PC-3 (cell line): ENCODE measurements around the gene ZNF74. TPM values are rescaled to one million over a fixed set of nuclear protein-coding genes. Genes with fewer than 3 reads are reported as not detected.

Source experiments
- ATAC-seq: fragments of 200-7000 bp; cut with Tn5 transposase; 2 replicates; pipeline ENCODE4 v1.9.1; 2020; ENCODE audit warnings: mild to moderate bottlenecking, moderate library complexity
- BruUV-seq: library from RNA; stranded (reverse); fragments of 400-500 nt; replicated peaks from 2 replicates; lab custom pipeline; 2021; lab: Mats Ljungman, UMichigan
- CTCF ChIA-PET: fragments of 300-600 bp; sonication (Branson Sonifier 250); formaldehyde crosslinking; loops from one replicate; lab custom pipeline; 2022; ENCODE audit warnings: antibody characterized with exemption; lab: Charles Lee
- POLR2A ChIA-PET: fragments of 300-600 bp; sonication (Branson Sonifier 250); formaldehyde crosslinking; loops from one replicate; lab custom pipeline; 2022; ENCODE audit warnings: antibody characterized with exemption; ENCODE audit not compliant: unreplicated experiment; lab: Charles Lee
- DNase-seq: peaks from one replicate; pipeline ENCODE4 v3.0.0-alpha.2; 2015
- H2AFZ ChIP-seq: fragments of 300-600 bp; sonication (generic); 2 replicates; pipeline ENCODE4 v1.6.0; 2016; ENCODE audit warnings: antibody characterized with exemption, low read length
- H3F3A ChIP-seq: fragments of 300-600 bp; sonication (generic); one replicate; pipeline ENCODE4 v1.6.0; 2017; ENCODE audit warnings: antibody characterized with exemption, low read length, control low read depth, mild to moderate bottlenecking; ENCODE audit not compliant: unreplicated experiment
- H3K27ac ChIP-seq: fragments of 300-600 bp; sonication (generic); 2 replicates; pipeline ENCODE4 v1.5.1; 2016; ENCODE audit warnings: mild to moderate bottlenecking, low read length
- H3K27me3 ChIP-seq: fragments of 300-600 bp; sonication (generic); 2 replicates; pipeline ENCODE4 v1.6.1; 2016; ENCODE audit warnings: low read length, mixed read lengths
- H3K36me3 ChIP-seq: fragments of 300-600 bp; sonication (generic); 2 replicates; pipeline ENCODE4 v1.6.1; 2016; ENCODE audit warnings: low read depth, mixed run types, low read length, mixed read lengths
- H3K4me1 ChIP-seq: fragments of 300-600 bp; sonication (generic); 2 replicates; pipeline ENCODE4 v1.5.1; 2016; ENCODE audit warnings: low read length; ENCODE audit not compliant: insufficient read depth
- H3K4me2 ChIP-seq: fragments of 300-600 bp; sonication (generic); 2 replicates; pipeline ENCODE4 v1.6.0; 2016; ENCODE audit warnings: low read length
- H3K4me3 ChIP-seq: fragments of 300-600 bp; sonication (generic); 2 replicates; pipeline ENCODE4 v1.5.1; 2016; ENCODE audit warnings: mild to moderate bottlenecking, low read length, mixed read lengths
- H3K79me2 ChIP-seq: fragments of 300-600 bp; sonication (generic); 2 replicates; pipeline ENCODE4 v1.6.1; 2017; ENCODE audit warnings: low read length, mixed read lengths
- H3K9ac ChIP-seq: fragments of 300-600 bp; sonication (generic); 2 replicates; pipeline ENCODE4 v1.6.0; 2016; ENCODE audit warnings: mild to moderate bottlenecking, low read length
- H3K9me2 ChIP-seq: fragments of 300-600 bp; sonication (generic); replicated peaks from 2 replicates; pipeline ENCODE4 v1.6.1; 2016; ENCODE audit warnings: mixed run types, low read length, mixed read lengths
- H3K9me3 ChIP-seq: fragments of 300-600 bp; sonication (generic); 2 replicates; pipeline ENCODE4 v1.6.1; 2016; ENCODE audit warnings: low read length, mixed read lengths
- H4K20me1 ChIP-seq: fragments of 300-600 bp; sonication (generic); 2 replicates; pipeline ENCODE4 v1.6.1; 2016; ENCODE audit warnings: low read length, mixed read lengths
- EZH2 ChIP-seq: fragments of 300-600 bp; sonication (generic); IDR thresholded peaks from one replicate; pipeline ENCODE4 v1.6.1; 2017; ENCODE audit warnings: antibody characterized with exemption, mild to moderate bottlenecking, low read length; ENCODE audit not compliant: unreplicated experiment
- EZH2phosphoT487 ChIP-seq: fragments of 300-600 bp; sonication (generic); IDR thresholded peaks from 2 replicates; pipeline ENCODE4 v1.6.1; 2018; ENCODE audit warnings: mild to moderate bottlenecking, antibody characterized with exemption, low read length, borderline replicate concordance
- intact Hi-C: fragments of 100-400 bp; cut with micrococcal nuclease; formaldehyde crosslinking; loops from 2 replicates; pipeline ENCODE4 v1.9.0; 2023
- total RNA-seq: library from RNA; depleted of rRNA; stranded (reverse); fragments of >200 nt; gene quantifications from 2 replicates; pipeline ENCODE4 v1.2.3, GENCODE V29; 2014
- TF ChIP-seq, protein P1 (sequence below): fragments of 300-600 bp; sonication (generic); conservative IDR thresholded peaks from 2 replicates; pipeline ENCODE4 v1.5.1; 2017; ENCODE audit warnings: antibody characterized with exemption, low read depth, mild to moderate bottlenecking, low read length

Gene ZNF74
- total RNA-seq, 1 experiment from 2014 or later = 11.1 TPM

DNA sequence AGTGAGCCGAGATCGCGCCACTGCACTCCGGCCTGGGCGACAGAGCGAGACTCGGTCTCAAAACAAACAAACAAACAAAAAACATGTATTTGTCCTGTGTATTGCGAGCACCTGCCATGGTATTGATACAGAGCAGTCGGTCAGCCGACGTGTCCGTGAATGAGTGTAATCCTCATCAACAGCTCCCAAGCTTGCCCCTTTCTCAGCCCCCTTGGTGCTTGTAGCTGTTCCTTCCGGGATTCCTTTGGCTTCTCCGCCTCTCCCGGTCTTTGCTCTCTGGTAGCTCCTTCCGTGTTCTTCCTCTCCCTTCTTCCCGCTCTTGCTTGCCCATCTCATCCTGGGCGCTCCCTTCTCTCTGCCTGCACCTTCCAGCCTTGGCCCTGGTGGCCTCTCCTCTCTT, 10.9 kb downstream of the ZNF74 start:
- H3K4me1 ChIP-seq = no peaks in the 10 kb centered on the region
- H3K27me3 ChIP-seq = no peaks in the 10 kb centered on the region
- H3K27ac ChIP-seq = no peak overlapping the region
- no peaks in the 10 kb centered on the region for H3K36me3 ChIP-seq
- ChIA-PET POLR2A (no interaction called here), CTCF (interaction anchor here (0.7 kb wide), 1 partner anchor 13 kb away, joined by 7 read pairs; no protein-coding TSS in a partner anchor)
- H3K4me3 ChIP-seq = no peak overlapping the region
- no peak overlapping the region for H3K9ac ChIP-seq
- no peak for TF ChIP-seq EZH2phosphoT487
- TF ChIP-seq, protein P1, sequence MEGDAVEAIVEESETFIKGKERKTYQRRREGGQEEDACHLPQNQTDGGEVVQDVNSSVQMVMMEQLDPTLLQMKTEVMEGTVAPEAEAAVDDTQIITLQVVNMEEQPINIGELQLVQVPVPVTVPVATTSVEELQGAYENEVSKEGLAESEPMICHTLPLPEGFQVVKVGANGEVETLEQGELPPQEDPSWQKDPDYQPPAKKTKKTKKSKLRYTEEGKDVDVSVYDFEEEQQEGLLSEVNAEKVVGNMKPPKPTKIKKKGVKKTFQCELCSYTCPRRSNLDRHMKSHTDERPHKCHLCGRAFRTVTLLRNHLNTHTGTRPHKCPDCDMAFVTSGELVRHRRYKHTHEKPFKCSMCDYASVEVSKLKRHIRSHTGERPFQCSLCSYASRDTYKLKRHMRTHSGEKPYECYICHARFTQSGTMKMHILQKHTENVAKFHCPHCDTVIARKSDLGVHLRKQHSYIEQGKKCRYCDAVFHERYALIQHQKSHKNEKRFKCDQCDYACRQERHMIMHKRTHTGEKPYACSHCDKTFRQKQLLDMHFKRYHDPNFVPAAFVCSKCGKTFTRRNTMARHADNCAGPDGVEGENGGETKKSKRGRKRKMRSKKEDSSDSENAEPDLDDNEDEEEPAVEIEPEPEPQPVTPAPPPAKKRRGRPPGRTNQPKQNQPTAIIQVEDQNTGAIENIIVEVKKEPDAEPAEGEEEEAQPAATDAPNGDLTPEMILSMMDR = no peak
- no peak for TF ChIP-seq EZH2
- BruUV-seq = no TSS peak
- intact Hi-C loops = no loop called here
- no peaks in the 10 kb centered on the region for H3K9me2 ChIP-seq
- H3K9me3 ChIP-seq = no peaks in the 10 kb centered on the region
- H3K79me2 ChIP-seq = no peaks in the 10 kb centered on the region
- ATAC-seq = no peak
- no peak overlapping the region for H2AFZ ChIP-seq
- no peak overlapping the region for H3K4me2 ChIP-seq
- DNase-seq = no peak
- no peaks in the 10 kb centered on the region for H4K20me1 ChIP-seq
- no peaks in the 10 kb centered on the region for H3F3A ChIP-seq

DNA sequence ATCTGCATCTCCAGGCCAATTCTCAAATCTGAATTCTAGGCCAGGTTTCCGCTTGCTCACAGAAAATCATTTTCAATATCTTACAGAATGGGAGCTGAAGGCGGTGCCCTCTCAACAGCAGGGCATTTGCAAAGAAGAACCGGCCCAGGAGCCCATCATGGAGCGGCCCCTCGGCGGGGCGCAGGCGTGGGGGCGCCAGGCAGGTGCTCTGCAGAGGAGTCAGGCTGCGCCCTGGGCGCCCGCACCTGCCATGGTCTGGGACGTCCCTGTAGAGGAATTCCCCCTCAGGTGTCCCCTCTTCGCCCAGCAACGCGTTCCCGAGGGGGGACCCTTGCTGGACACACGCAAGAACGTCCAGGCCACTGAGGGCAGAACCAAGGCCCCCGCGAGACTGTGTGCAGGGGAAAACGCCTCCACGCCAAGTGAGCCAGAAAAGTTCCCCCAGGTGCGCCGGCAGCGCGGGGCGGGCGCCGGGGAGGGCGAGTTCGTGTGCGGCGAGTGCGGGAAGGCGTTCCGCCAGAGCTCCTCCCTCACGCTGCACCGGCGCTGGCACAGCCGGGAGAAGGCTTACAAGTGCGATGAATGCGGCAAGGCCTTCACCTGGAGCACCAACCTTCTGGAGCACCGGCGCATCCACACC, 11.5 kb downstream of the ZNF74 start:
- TF ChIP-seq, protein P1 = no peak
- TF ChIP-seq EZH2 (no peak), EZH2phosphoT487 (no peak)
- Histone ChIP-seq H3K36me3 (no peaks in the 10 kb centered on the region), H4K20me1 (no peaks in the 10 kb centered on the region), H3F3A (no peaks in the 10 kb centered on the region), H3K9ac (no peak overlapping the region), H3K27ac (no peak overlapping the region), H3K9me3 (no peaks in the 10 kb centered on the region), H3K4me2 (no peak overlapping the region), H3K4me1 (no peaks in the 10 kb centered on the region), H2AFZ (no peak overlapping the region), H3K79me2 (no peaks in the 10 kb centered on the region), H3K9me2 (no peaks in the 10 kb centered on the region), H3K27me3 (no peaks in the 10 kb centered on the region), H3K4me3 (no peak overlapping the region)
- no TSS peak for BruUV-seq
- DNase-seq = no peak
- ATAC-seq = no peak
- ChIA-PET CTCF (no interaction called here), POLR2A (no interaction called here)
- intact Hi-C loops = no loop called here

DNA sequence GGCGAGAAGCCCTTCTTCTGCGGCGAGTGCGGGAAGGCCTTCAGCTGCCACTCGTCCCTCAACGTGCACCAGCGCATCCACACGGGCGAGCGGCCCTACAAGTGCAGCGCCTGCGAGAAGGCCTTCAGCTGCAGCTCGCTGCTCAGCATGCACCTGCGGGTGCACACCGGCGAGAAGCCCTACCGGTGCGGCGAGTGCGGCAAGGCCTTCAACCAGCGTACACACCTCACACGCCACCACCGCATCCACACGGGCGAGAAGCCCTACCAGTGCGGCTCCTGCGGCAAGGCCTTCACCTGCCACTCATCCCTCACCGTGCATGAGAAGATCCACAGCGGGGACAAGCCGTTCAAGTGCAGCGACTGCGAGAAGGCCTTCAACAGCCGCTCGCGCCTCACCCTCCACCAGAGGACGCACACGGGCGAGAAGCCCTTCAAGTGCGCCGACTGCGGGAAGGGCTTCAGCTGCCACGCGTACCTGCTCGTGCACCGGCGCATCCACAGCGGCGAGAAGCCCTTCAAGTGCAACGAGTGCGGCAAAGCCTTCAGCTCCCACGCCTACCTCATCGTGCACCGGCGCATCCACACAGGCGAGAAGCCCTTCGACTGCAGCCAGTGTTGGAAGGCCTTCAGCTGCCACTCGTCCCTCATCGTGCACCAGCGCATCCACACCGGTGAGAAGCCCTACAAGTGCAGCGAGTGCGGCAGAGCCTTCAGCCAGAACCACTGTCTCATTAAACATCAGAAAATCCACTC, 12.2 kb downstream of the ZNF74 start:
- no peak overlapping the region for H3K4me3 ChIP-seq
- TF ChIP-seq EZH2phosphoT487 = no peak
- no peak for TF ChIP-seq EZH2
- TF ChIP-seq, protein P1 = no peak
- H3K9me3 ChIP-seq = no peaks in the 10 kb centered on the region
- H3K9ac ChIP-seq = no peak overlapping the region
- H3K4me2 ChIP-seq = no peak overlapping the region
- intact Hi-C loops = no loop called here
- no peak for ATAC-seq
- H2AFZ ChIP-seq = no peak overlapping the region
- POLR2A ChIA-PET = no interaction called here
- CTCF ChIA-PET = no interaction called here
- no peaks in the 10 kb centered on the region for H3F3A ChIP-seq
- no TSS peak for BruUV-seq
- H3K36me3 ChIP-seq = no peaks in the 10 kb centered on the region
- no peaks in the 10 kb centered on the region for H3K9me2 ChIP-seq
- no peak overlapping the region for H3K27ac ChIP-seq
- DNase-seq = no peak
- H3K27me3 ChIP-seq = no peaks in the 10 kb centered on the region
- H4K20me1 ChIP-seq = no peaks in the 10 kb centered on the region
- no peaks in the 10 kb centered on the region for H3K79me2 ChIP-seq
- H3K4me1 ChIP-seq = no peaks in the 10 kb centered on the region
